Measurements from ENCODE around the gene DCC.

DCC gene

DNA sequence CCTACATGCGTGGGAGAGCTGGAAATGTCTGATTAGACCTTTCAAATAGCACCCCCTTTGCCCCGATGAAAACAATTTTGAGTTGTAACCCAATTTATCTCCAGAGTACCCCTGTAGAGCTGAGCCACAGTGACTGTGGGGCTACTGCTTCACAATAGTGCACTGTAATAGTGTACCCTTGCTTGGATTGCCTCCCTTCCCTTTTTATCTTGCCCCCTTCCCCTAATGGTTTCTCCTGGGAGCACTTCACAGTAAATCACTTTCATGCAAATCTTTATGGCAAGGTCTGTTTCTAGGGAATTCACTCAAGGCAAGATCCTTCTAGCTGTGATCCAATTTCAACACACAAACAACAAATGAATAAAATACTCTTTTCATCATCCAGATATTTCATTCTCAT, 1196.9 kb downstream of the DCC start:
- no peak for DNase-seq

DNA sequence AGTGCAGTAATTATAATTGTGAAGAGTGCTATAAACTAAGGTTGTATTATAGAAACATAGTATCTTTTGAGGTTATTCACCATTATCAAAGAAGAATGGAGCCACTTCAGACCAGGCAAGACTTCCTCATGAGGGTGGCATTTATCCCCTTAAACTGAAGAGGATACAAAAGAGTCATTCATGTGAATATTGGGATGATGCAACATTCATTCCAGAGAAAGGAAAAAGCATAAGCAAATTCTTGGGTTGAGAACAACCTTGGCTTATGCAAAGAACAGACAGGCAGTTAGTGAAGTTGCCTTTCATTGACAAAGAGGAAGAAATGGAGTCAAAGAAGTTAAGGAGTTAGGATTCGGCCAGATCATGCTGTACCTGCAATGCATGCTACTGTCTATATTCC, 1201.9 kb downstream of the DCC start:
- no peak for DNase-seq

DNA sequence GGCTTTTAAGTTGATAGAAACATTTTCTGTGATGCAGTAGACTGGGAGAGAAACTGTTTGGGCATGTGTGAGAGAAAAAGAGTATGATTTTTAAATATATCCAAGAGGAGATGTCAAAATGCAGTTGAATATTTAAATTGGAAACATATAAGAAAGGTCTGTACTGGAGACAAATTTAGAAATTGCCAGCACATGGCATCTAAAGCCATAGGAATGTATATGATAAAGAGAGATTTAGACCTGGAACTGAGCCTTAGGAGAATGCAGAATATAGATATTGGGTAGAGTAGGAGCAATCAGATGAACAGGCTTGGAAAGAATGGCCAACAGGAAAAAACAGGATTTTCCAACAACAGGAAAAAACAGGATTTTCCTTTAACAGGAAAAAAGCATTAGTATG, 1203.7 kb downstream of the DCC start:
- DNase-seq: no peak

DNA sequence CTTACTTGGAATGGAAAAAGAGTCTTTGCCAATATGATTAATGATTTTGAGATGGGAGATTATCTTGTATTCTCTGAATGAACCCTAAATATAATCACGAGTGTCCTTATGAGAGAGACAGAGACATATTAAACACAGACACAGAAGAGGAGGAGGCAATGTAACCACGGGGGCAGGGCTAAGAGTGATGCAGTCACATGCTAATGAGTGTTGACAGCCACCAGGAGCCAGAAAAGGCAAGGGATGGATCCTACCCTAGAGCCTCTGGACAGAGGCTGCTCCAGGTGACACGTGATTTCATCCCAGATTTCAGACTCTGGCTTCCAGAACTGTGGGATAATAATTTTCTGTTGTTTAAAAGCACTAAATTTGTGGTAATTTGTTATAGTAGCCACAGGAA, 1204.9 kb downstream of the DCC start:
- DNase-seq: no peak

DNA sequence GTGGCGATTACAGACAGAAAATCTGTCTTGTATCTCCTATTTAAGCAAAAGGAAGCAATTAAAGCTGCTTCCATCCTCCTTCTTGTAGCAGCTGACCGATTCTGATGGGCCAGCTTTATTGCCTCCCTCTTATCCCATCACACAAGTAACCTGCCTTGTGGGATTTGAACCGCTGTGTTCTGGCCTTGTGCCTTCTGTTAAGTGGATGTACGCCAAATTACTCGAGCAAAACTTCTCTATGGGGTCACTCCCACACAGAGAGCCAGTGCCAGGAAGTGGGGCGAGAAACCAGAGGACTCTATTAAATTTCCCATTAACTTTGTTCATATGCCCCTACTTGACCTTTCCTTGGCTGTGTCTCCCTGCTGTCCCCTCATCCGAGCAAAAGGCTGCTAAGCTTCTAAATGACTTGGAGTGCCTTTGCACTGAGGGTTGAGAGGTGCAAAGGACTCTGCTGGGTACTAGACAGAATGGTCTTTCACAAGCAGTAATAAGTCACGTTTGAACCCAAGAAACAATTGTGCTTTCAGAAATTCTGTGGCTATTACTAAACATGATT, 1212.0 kb downstream of the DCC start:
- DNase-seq: no peak

DNA sequence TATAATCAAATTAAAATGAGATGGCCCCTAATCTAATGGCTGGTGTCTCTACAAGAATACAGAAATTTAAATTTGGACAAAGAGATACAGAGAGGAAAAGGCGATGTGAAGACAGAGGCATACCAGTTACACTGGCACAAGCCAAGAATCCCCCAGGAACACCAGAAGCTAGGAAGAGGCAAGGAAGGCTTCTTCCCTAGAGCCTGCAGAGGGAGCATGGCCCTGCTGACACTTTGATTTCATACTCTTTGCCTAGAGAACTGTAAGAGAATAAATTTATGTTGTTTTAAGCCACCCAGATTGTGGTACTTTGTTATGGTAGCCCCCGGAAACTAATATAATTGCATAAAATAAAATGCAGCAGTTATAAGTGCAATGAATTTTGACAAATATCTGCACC, 1213.0 kb downstream of the DCC start:
- DNase-seq: no peak

DNA sequence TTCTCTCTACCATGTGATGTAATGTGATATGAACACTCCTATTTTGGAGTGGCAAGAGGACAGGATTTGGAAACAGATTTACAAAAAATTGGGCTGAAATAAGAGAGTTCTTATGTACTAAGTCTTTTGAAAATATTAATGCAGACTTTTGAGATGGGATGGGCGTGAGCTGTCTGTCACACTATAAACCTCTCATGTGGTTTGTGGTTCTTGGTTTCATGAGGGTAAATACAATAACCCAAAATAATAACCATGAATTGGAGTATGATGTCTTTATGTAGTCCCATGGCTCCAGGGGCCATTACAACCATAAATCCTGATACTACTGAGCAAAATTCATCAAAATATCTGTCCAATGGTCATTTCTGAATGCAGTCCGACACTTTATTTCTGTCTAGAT, 1216.5 kb downstream of the DCC start:
- no peak for DNase-seq

DNA sequence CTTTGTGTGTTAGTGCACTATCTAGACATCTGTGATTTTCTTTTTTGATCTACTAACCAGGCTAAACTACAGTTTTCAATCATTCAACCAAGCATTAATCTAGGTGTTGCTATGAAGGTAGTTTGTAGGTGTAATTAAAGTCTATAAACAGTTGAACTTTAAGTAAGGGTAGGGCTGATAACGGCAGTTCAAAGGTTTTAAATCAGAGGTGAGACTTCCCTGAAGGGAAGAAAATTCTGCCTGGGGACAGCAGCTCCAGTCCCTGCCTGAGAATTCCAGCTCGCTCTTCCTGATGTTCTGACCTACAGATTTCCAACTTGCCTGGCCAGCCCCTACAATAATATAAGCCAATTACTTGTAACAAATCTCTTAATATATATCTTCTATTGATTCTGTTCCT, 1220.5 kb downstream of the DCC start:
- no peak for DNase-seq

DNA sequence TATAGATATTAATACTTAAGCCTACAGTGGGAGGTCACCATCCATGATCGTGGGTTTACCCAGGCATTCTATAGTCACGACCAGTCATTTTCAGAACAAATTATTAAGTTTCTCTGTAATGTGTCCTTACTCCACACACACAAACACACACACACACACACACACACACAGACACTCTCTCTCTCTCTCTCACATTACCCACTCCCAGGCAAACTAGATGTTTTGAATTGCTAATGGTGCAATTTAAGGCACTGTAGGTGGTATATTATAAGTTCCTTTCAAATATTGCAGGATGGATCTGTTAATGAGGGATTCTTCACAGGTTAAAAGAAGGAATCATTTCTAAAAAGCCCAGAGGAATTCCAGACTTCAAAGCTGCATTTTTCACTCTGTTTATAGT, 1226.6 kb downstream of the DCC start:
- no peak for DNase-seq

DNA sequence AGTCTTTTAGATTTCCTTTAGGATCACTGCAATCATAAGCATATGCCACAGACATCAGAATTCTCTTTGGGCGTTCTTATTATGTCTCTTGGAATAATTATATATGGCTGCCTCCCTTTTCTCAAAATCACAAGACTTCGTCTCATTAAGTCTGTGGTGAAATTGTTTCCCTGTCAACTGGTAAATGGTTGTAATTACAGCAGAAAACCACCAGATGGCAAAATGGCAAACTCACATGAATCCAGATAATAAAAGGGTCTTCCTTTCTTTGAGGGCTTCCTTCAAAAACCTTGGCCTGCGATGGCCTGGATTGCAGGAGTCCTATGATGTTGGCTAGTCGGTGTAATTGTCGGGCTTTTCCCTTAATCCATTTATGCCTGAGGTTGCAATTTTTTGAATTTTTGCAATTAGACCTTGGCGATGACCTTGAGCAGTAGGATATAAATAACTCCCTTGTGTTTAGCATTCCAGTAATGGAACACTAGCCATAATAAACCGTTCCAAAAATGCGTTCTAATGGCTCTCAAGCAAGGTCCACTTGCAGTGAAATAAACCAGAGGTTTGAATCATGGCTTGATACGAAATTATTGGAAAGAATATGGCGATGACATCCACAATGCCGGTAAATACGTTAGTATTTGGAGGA, 1228.1 kb downstream of the DCC start:
- peak; percentile 28 for DNase-seq
